SIG-M5 treated with dmso at 0.1 percent for 504 hours (cell line): Measurements from ENCODE around the gene UBAC2.

Experiments
- DNase-seq: peaks from one replicate; lab custom pipeline; 2025; ENCODE audit not compliant: unreplicated experiment; lab: John Stamatoyannopoulos, UW

The UBAC2 gene

DNA sequence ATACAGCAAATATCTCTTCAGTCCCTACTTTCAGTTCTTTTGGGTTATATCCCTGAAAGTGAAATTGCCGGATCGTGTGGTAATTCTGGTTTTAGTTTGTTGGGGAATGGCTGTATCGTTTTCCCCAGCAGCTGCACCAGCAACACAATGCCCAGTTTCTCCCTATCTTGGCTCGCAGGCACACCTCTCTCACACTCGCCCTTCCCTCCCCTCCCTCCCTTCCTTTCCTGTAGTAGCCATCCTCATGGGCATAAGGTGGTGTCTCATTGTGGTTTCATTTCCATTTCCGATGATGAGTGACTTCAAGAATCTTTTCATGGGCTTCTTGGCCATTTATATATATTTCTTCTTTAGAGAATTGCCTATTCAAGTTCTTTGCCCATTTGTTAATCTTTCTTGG lies 66.2 kb downstream of the UBAC2 start:
- DNase-seq = no peak

- DNase-seq = no peak
Observed at GRCh38 chr13:99267927-99268326, 67.3 kb downstream of the UBAC2 start.

- no peak for DNase-seq
Observed at GRCh38 chr13:99268822-99269221, 68.2 kb downstream of the UBAC2 start.

DNA sequence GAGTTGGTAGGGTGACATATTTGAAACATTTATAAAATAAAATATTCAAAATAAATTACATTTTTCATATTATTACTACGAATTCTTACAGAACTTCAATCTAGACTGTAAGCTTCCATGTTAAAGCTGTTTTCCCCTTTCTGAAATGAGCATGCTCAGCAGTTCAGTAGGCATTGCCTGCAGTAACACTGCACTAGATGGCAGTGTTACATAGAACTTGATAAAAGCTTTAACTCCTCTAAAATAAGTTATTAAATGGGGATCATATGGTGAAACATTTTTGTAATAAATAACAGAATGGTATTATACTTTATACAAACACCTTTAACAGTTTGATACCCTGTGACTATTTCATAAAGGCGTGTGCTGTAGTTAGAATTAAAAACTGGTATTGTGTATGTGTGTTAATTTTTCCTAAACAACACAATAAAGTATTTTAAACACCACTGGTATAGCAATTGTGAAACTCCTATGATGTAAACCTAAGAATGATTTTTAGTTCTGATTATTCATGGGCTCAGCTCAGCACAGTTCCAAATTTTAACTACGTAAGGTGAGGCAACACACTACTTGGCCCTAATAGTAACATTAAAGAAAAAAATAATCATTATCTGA lies 69.1 kb downstream of the UBAC2 start:
- DNase-seq = peak; percentile 65

- no peak for DNase-seq
Observed at GRCh38 chr13:99270518-99270917, 69.9 kb downstream of the UBAC2 start.

DNA sequence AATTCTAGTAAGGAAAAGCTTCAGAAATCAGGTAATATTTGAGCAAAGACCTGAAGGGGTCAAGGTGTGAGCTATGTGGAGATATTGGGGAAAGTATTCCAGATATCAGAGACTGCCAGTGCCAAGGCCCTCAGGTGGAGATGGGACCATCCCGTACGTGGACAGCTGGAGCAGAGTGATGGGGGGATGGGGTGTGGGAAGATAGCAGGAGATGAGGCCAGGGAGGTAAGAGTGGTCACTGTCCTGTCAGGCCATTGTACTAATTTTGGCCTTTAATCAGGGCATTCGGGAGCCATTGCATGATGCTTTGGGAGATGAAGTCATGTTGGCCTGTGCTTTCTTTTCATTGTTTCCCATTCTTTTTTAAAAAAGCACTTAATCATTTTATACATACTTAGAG lies 70.6 kb downstream of the UBAC2 start:
- no peak for DNase-seq

DNA sequence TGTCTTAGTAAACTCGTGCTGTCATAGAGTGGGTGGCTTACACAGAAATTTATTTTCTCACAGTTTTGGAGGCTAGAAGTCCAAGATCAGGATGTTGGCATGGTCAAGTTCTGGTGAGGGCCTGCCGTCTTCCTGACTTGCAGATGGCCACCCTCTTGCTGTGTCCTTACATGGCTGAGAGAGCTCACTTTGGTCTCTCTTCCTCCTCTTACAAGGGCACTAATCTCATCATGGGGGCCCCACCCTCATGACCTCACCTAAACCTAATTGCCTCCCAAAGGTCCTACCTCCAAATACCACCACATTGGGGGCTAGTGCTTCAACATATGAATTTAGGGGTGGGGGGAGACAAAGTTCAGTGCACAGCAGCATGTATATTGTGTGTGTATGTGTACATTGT lies 71.8 kb downstream of the UBAC2 start:
- no peak for DNase-seq

GRCh38 chr13:99273128-99273527 lies 72.5 kb downstream of the UBAC2 start:
- DNase-seq = no peak

GRCh38 chr13:99275093-99275469 lies 74.4 kb downstream of the UBAC2 start:
- no peak for DNase-seq

- DNase-seq = peak; percentile 33
Observed at GRCh38 chr13:99276706-99277105, 76.1 kb downstream of the UBAC2 start.

DNA sequence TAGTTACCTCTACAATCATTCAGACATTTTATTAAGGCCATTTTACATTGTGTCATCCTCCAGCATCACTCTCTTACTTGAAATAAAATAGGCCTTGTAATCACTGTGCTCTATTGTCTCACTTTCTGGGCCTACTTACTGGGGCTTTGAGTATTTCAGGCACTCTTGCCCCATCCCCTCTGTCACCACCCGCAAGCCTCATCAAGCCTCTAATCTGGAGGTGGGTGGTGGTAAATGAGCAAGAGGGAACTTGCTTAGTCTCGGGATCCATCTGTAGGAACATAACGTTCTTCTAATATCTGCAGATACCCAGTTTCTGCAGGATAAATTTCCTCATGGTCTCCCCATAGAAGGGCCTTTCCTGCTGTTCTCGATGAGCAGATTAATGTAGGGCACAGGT lies 77.0 kb downstream of the UBAC2 start:
- DNase-seq = peak; percentile 99

DNA sequence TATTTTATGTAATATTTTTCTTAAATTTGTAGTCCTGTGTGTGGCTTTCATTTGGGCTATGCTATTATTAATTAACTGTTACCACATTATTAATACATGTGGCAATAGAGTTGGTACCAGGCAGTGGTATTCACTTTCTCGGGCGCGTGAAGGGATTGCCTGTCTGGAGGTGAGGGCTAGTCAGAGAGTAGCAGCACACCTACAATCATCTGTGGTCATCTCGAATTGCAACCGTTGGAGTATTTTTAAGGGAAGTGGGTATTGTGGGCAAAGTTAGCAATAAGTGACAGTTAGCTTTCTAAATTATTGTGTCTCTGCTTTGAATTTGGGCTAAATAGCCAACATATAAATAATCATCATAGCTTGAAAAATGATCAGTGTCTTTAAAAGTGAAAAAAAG lies 77.5 kb downstream of the UBAC2 start:
- DNase-seq = peak; percentile 64

- no peak for DNase-seq
Observed at GRCh38 chr13:99278843-99279242, 78.2 kb downstream of the UBAC2 start.

GRCh38 chr13:99279637-99280036 lies 79.0 kb downstream of the UBAC2 start:
- DNase-seq = peak; percentile 23

DNA sequence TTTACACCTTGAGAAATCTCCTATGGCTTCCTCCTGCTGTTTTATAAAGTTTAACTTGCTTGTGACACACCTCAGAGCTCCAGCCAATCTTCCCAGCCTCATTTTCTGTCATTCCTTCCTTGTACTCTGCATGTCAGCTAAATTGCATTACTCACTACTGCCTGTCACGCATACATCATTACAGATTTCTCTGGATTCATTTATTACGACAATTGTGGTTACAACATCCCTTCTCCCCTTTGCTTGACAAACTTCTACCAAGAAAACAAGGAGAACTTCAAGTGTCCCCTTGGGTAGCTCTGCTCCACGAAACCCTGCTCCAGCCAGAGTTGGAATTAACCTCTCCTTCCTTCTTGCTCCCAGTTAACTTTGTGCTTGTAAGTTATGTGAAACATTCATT lies 79.5 kb downstream of the UBAC2 start:
- DNase-seq = peak; percentile 82

DNA sequence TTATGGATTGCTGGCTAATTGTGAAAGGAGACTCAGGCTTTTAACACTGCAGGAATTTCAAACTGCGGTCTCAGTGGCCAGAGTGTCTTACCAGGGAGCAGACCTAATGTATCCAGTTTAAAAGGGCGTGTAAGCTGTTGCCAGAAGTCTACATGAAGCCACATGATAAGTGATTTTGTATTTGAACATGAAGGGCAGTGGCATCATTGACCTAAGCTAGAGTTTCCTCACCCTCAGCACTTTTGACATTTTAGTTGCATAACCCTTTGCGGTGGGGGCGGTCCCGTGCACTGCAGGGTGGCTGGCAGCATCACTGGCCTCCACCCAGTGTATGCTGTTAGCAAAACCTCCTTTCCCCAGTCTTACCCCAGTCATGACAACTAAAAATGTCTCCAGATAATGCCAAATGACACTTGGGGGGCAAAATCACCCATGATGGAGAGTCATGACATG lies 81.2 kb downstream of the UBAC2 start:
- peak; percentile 94 for DNase-seq

DNA sequence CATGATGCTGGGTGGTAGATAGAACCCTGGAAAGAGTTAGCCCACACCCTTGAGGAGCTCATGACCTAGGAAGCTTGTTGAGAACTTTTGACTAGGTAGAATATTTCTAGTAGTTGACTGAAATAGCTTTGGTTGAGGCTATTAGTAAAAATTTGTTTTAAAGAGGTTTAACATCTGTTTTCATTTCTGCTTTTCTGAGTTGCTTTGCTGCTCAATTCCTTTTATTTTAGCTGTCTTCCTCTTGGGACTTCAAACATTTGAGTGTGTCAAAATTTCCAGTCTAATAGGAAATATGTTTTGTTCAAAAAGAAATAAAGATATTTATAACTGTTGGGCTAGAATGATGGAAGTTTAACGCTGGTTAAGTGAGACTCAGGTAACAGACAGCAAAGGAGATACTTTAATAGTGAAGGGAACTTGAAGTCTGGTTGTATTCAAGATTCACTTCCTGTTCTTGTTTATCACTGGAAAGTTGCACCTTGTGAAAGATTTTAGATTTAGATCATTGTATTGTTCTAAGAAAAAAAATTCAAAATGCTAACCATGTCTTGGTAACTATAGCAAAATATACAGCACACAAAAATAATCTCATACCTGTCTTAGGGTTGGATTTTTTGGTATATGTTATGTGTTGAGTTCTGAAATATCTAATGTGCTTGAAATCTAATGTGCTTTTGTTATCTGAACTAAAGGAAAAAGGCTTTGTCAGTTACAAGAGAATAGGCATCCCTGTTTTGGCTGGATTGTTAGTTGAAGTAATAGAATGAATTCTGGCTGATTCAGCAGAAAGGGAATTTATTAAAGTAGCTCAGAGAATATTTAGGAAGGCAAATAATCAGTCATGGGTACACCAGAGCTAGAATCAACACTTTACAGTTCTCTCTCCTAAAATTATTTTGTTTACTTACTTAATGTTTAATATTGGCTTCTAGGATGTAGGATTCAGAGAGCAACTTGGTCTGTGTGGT lies 81.9 kb downstream of the UBAC2 start:
- peak; percentile 83 for DNase-seq

DNA sequence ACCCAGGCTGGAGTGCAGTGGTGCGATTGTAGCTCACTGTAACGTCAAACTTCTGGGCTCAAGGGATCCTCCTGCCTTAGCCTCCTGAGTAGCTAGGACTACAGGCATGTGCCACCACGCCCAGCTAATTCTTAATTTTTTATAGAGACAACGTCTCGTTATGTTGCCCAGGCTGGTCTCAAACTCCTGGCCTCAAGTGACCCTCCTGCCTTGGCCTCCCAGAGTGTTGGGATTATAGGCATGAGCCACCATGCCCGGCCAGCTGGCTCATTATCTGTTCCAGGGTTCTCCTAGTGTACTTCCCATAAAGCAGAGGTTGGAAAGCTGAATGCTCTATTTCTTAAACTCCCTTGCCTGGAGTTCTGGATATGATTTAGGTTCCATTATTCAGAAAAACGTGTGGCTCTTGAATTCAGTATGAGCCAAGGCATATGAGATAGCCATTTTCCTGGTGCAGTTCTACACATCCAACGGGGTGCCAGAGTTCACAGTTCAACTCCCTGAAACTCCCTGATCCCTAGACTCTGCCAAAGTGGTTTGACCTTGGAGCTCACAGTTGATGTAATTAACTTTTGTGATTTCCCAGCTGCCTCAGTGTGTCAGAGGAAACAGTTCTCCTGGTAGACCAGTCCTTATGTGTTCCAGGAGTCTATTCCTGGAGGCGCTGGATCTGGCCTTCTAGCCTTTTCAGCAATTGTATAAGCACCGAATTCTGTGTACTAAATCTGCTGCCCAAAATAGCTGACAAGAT lies 85.0 kb downstream of the UBAC2 start:
- DNase-seq = no peak

DNA sequence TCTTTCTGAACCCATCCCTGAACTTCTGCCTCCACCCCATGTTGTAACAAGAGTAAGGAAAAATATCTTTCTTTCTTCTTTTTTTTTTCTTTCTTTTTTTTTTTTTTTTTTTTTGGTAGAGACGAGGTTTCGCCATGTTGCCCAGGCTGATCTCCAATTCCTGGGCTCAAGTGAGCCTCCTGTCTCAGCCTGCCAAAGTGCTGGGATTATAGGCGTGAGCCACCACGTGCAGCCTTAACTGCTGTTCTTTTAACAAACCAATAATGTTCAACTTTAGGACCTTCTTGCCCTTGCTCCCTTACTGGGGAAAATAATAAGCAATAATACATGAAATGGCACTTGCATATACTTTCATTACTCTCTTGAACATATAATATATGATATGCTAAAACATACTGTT lies 86.9 kb downstream of the UBAC2 start:
- DNase-seq = no peak

DNA sequence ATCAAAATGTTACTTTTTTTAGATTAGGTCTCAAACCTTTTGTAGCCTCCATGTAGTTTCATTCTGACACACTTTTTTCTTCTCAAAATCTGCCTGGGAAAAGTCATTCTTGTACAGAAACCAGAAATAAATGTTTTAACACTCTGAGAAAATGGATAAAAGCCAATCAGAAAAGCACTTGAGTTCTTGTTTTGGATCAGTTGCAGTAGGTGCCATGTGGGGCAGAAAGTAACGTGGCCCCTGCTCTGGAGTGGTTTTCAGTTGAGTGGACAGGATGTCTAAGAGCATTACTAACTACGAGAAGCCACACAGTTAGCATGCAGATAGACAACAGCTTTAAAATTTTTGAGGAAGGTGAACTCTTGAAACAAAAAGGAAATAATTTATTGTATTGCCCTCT lies 87.4 kb downstream of the UBAC2 start:
- DNase-seq = peak; percentile 34

- peak; percentile 46 for DNase-seq
Observed at GRCh38 chr13:99289271-99289670, 88.6 kb downstream of the UBAC2 start.
